ENCODE data around the gene CDK3.

GRCh38 chr17:76025294-76025693 lies 24.6 kb downstream of the CDK3 start:
- TF ChIP-seq POLR2AphosphoS5 (IDR thresholded peaks at IDR 0.05; ENCODE audit: low read depth, low read length) (no peak), TAF1 (IDR thresholded peaks at IDR 0.05; ENCODE audit: borderline replicate concordance, insufficient read depth, low read length) (no peak), FOXP2 (optimal IDR thresholded peaks at IDR 0.05; ENCODE audit: borderline replicate concordance, extremely low read depth, extremely low read length, insufficient read depth) (no peak), SIN3A (IDR thresholded peaks at IDR 0.05; ENCODE audit: borderline replicate concordance, insufficient read depth, low read length) (no peak)

Measured in PFSK-1 (cell line).